Aorta (tissue), 5 donors: ENCODE results near the gene ZNF710. TPM values are rescaled to one million over a fixed set of nuclear protein-coding genes. Genes with fewer than 3 reads are reported as not detected.
A peak's percentile ranks its signal among the peaks of the same experiment; 100 is the strongest.

Experiments used
- ATAC-seq: fragments of 200-7000 bp; cut with Tn5 transposase; one replicate; pipeline ENCODE4 v1.9.1; 2022; ENCODE audit warnings: moderate library complexity; ENCODE audit not compliant: low FRiP score
- DNase-seq, 2 donors: peaks; one replicate each; pipeline ENCODE4 v3.0.0-alpha.2; 2020
- H3K27ac ChIP-seq, 2 donors: one replicate each; pipeline ENCODE4 v1.5.1; 2013; ENCODE audit warnings: low read length in 2 of 2, mild to moderate bottlenecking in 2 of 2, moderate library complexity in 2 of 2, control low read depth in 1 of 2, inconsistent platforms in 1 of 2, low read depth in 1 of 2
- H3K27me3 ChIP-seq, 2 donors: one replicate each; pipeline ENCODE4 v1.6.1; 2013; ENCODE audit warnings: control low read depth in 1 of 2, low read length in 1 of 2, mild to moderate bottlenecking in 1 of 2, moderate library complexity in 1 of 2; ENCODE audit not compliant: insufficient read depth in 2 of 2, control insufficient read depth in 1 of 2
- H3K36me3 ChIP-seq, 2 donors: one replicate each; pipeline ENCODE4 v1.6.1; 2013; ENCODE audit warnings: control low read depth in 1 of 2, low read length in 1 of 2, mild to moderate bottlenecking in 1 of 2; ENCODE audit not compliant: insufficient read depth in 2 of 2, control insufficient read depth in 1 of 2
- H3K4me1 ChIP-seq, 2 donors: one replicate each; pipeline ENCODE4 v1.6.1; 2013; ENCODE audit warnings: low read length in 2 of 2, control low read depth in 1 of 2, mild to moderate bottlenecking in 1 of 2, moderate library complexity in 1 of 2; ENCODE audit not compliant: insufficient read depth in 2 of 2, control insufficient read depth in 1 of 2
- H3K4me3 ChIP-seq, 2 donors: one replicate each; pipeline ENCODE4 v1.5.1; 2013; ENCODE audit warnings: low read length in 2 of 2, control low read depth in 1 of 2, mild to moderate bottlenecking in 1 of 2
- H3K9me3 ChIP-seq: one replicate; pipeline ENCODE4 v1.6.1; 2013; ENCODE audit warnings: mild to moderate bottlenecking, low read length; ENCODE audit not compliant: control insufficient read depth
- whole genome bisulfite sequencing, 2 donors: extraction: QIAGEN DNeasy Blood & Tissue Kit; methylation state at CpG; one replicate each; pipeline ENCODE4 v1.1.7; 2013; 5-methylcytosine and 5-hydroxymethylcytosine counted together
- intact Hi-C, 2 donors: fragments of 100-400 bp; cut with DNase I; formaldehyde crosslinking; loops; one replicate each; pipeline versions ENCODE4 v1.14.2 to v1.15.0; 2022
- polyA plus RNA-seq, 2 donors: library from polyadenylated mRNA; stranded (reverse); fragments of 200-250 nt; gene quantifications; one replicate each; pipeline ENCODE4 v1.2.3, GENCODE V29; 2013
- total RNA-seq, 2 donors: library from RNA; stranded (reverse); fragmentation: NEBNext Ultra II Directional; extraction: Animal tissue kit (Norgen Biotek cat#: 25700); gene quantifications; one replicate each; pipeline ENCODE4 v1.2.1, GENCODE V29; 2021
- donor health status: healthy with polysubstance abuse.
- donor health status: Bipolar disorder and iron deficiency.
- donor health status: DM: no; HTN: no; CAD: no.
- donor health status: DM: no; HTN: no; CAD: no.
- donor health status: DM: yes; HTN: yes; CAD: no.

Gene ZNF710
- total and polyA plus RNA-seq, 4 donors: 4.3 to 17.9 (median 10.5) TPM

GRCh38 chr15:90062023-90062442 lies 60.9 kb downstream of the ZNF710 start:
- no peak overlapping the region for H3K27ac ChIP-seq
- no peak for ATAC-seq
- no peaks in the 10 kb centered on the region for H3K36me3 ChIP-seq
- no peaks in the 10 kb centered on the region for H3K27me3 ChIP-seq
- no peaks in the 10 kb centered on the region for H3K9me3 ChIP-seq
- no peaks in the 10 kb centered on the region for H3K4me1 ChIP-seq
- WGBS, 2 donors: 53 to 55% methylated on average over 8 of the region's 8 CpGs
- H3K4me3 ChIP-seq: no peak overlapping the region
- intact Hi-C loops: no loop called here
- DNase-seq: peak in 1 of 2 donors; percentile 65

- Histone ChIP-seq H3K27me3 (no peaks in the 10 kb centered on the region), H3K36me3 (no peaks in the 10 kb centered on the region), H3K9me3 (no peaks in the 10 kb centered on the region), H3K4me3 (no peak overlapping the region), H3K4me1 (no peaks in the 10 kb centered on the region), H3K27ac (no peak overlapping the region)
- WGBS, 2 donors: 82% methylated on average over 16 of the region's 16 CpGs
- ATAC-seq: no peak
- no peak for DNase-seq
- intact Hi-C loops: no loop called here
Measured at GRCh38 chr15:90062462-90062932, 61.4 kb downstream of the ZNF710 start.

- ATAC-seq (no peak), DNase-seq (peak in 1 of 2 donors; percentile 69)
- Histone ChIP-seq H3K4me1 (no peaks in the 10 kb centered on the region), H3K4me3 (no peak overlapping the region), H3K27me3 (no peaks in the 10 kb centered on the region), H3K9me3 (no peaks in the 10 kb centered on the region), H3K27ac (no peak overlapping the region), H3K36me3 (no peaks in the 10 kb centered on the region)
- intact Hi-C loops: no loop called here
- 79 to 81% methylated on average over 19 to 20 of the region's 20 CpGs for WGBS, 2 donors
Measured at GRCh38 chr15:90062973-90063769, 62.0 kb downstream of the ZNF710 start.

GRCh38 chr15:90063770-90064247 lies 62.7 kb downstream of the ZNF710 start:
- 93 to 95% methylated on average over 11 of the region's 11 CpGs for WGBS, 2 donors
- H3K27me3 ChIP-seq: no peaks in the 10 kb centered on the region
- H3K27ac ChIP-seq: no peak overlapping the region
- DNase-seq: peak in 1 of 2 donors; percentile 86
- no peaks in the 10 kb centered on the region for H3K36me3 ChIP-seq
- H3K4me1 ChIP-seq: no peaks in the 10 kb centered on the region
- H3K4me3 ChIP-seq: no peak overlapping the region
- intact Hi-C loops: no loop called here
- H3K9me3 ChIP-seq: no peaks in the 10 kb centered on the region
- peak; percentile 31 for ATAC-seq

GRCh38 chr15:90064911-90065681 lies 64.0 kb downstream of the ZNF710 start:
- DNase-seq: peak in 1 of 2 donors; percentile 89
- Histone ChIP-seq H3K27me3 (no peaks in the 10 kb centered on the region), H3K4me1 (no peaks in the 10 kb centered on the region), H3K27ac (peak overlapping the region in 1 of 2 donors; percentile 55), H3K4me3 (no peak overlapping the region), H3K36me3 (no peaks in the 10 kb centered on the region), H3K9me3 (no peaks in the 10 kb centered on the region)
- intact Hi-C loops: loop anchor here in 1 of 2 donors (5.0 kb wide), 1 partner anchor 153 kb away; the partner anchor contains the start of gene ARPIN
- WGBS, 2 donors: 30 to 32% methylated on average over 30 of the region's 30 CpGs
- peak; percentile 51 for ATAC-seq

GRCh38 chr15:90065682-90066049 lies 64.5 kb downstream of the ZNF710 start:
- Histone ChIP-seq H3K4me1 (no peaks in the 10 kb centered on the region), H3K27ac (no peak overlapping the region)
- intact Hi-C loops: loop anchor here in 1 of 2 donors (5.0 kb wide), 1 partner anchor 153 kb away; the partner anchor contains the start of gene ARPIN

GRCh38 chr15:90067181-90067952 lies 66.2 kb downstream of the ZNF710 start:
- H3K4me3 ChIP-seq: no peak overlapping the region
- DNase-seq (no peak), ATAC-seq (no peak)
- no peaks in the 10 kb centered on the region for H3K9me3 ChIP-seq
- no peaks in the 10 kb centered on the region for H3K36me3 ChIP-seq
- H3K27ac ChIP-seq: no peak overlapping the region
- intact Hi-C loops: loop anchor here in 1 of 2 donors (5.0 kb wide), 1 partner anchor 155 kb away; the partner anchor contains the start of gene ARPIN
- H3K27me3 ChIP-seq: no peaks in the 10 kb centered on the region
- no peaks in the 10 kb centered on the region for H3K4me1 ChIP-seq
- WGBS, 2 donors: 92 to 94% methylated on average over 48 to 55 of the region's 55 CpGs

More at GRCh38 chr15:90065682-90066049, 64.5 kb downstream of the ZNF710 start:
- 80 to 84% methylated on average over 7 of the region's 7 CpGs for WGBS, 2 donors
- Histone ChIP-seq H3K9me3 (no peaks in the 10 kb centered on the region), H3K4me3 (no peak overlapping the region), H3K36me3 (no peaks in the 10 kb centered on the region), H3K27me3 (no peaks in the 10 kb centered on the region)
- DNase-seq (no peak), ATAC-seq (no peak)
